OCI-LY3 (cell line): Measurements from ENCODE around the gene LIG1.

Source experiments
- CTCF ChIP-seq: fragments of 200-600, 300-600 bp; sonication (generic); IDR thresholded peaks from 2 replicates; pipeline ENCODE4 v1.5.1; 2014; ENCODE audit warnings: antibody characterized with exemption, low read length, low read depth
- EZH2phosphoT487 ChIP-seq: fragments of 200-600 bp; shearing (Covaris generic); IDR thresholded peaks from 2 replicates; pipeline ENCODE4 v1.6.1; 2018; ENCODE audit warnings: antibody characterized with exemption, mixed run types, low read depth

GRCh38 chr19:48085904-48086864 lies 84.0 kb downstream of the LIG1 start:
- peak; percentile 55 for TF ChIP-seq CTCF
- no peak for TF ChIP-seq EZH2phosphoT487
